ENCODE measurements around the gene GATAD2B.
A peak's percentile ranks its signal among the peaks of the same experiment; 100 is the strongest.
"Not testable (repeated sequence)": the region's sequence is repeated elsewhere in the genome, so short reads cannot be mapped to it uniquely, and the experiment has no call there.

The GATAD2B gene

DNA sequence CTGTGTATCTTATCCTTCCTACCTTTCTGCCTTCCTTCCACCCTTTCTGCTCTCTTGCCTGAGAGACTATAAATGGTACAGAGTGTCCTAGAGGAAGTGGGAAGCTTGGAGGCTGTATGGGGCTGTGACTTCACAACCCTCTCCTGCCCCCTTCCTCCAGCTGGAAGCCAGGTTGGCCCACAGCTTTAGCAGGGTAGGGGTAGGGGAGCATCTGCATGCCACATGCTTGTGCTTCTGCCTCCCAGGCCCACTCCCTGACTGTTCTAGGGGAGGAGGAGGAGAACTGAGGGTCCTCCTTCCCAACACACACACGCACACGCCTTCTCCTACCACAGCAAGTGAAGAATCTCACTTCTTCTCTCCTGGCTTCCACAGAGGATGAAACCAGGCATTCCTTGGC, 151.5 kb downstream of the GATAD2B start:
- Histone ChIP-seq H3K9ac (no peak overlapping the region), H3K27ac (peak overlapping the region; percentile 80), H3K36me3 (ENCODE audit: control insufficient read depth, insufficient read depth, low read length) (no peaks in the 10 kb centered on the region), H3K4me3 (ENCODE audit: low read depth, low read length) (no peak overlapping the region), H2AFZ (no peak overlapping the region), H3K4me1 (peaks cover 8% of the 10 kb centered on the region), H3K9me3 (ENCODE audit: control insufficient read depth, low read length) (no peaks in the 10 kb centered on the region), H3K79me2 (no peaks in the 10 kb centered on the region), H3K27me3 (ENCODE audit: control insufficient read depth, insufficient read depth, low read length) (no peaks in the 10 kb centered on the region), H3K4me2 (ENCODE audit: low read length) (no peak overlapping the region)
- TF ChIP-seq, protein P1, sequence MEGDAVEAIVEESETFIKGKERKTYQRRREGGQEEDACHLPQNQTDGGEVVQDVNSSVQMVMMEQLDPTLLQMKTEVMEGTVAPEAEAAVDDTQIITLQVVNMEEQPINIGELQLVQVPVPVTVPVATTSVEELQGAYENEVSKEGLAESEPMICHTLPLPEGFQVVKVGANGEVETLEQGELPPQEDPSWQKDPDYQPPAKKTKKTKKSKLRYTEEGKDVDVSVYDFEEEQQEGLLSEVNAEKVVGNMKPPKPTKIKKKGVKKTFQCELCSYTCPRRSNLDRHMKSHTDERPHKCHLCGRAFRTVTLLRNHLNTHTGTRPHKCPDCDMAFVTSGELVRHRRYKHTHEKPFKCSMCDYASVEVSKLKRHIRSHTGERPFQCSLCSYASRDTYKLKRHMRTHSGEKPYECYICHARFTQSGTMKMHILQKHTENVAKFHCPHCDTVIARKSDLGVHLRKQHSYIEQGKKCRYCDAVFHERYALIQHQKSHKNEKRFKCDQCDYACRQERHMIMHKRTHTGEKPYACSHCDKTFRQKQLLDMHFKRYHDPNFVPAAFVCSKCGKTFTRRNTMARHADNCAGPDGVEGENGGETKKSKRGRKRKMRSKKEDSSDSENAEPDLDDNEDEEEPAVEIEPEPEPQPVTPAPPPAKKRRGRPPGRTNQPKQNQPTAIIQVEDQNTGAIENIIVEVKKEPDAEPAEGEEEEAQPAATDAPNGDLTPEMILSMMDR (IDR thresholded peaks at IDR 0.05) = no peak

DNA sequence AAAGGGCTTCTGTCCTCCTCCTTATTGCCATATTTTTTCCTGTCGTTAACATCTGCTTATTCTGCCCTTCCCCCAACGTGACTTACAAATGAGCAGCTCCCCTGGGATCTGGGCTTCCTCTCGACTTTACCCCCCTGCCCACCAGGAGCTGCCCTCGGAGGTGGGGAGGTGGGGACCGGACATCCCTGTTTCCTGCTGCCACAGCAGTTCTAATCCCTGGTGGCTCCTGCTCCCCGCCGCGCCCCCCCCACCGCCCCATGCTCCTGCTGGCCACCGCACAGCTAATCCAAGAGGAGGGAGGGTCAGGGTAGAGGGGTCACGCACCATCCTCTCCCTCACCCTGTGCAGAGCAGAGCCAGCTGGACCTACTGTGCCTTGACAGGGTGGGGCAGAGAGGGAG, 152.0 kb downstream of the GATAD2B start:
- Histone ChIP-seq H3K9me3 (ENCODE audit: control insufficient read depth, low read length) (no peaks in the 10 kb centered on the region), H3K27me3 (ENCODE audit: control insufficient read depth, insufficient read depth, low read length) (no peaks in the 10 kb centered on the region), H2AFZ (no peak overlapping the region), H3K4me3 (ENCODE audit: low read depth, low read length) (no peak overlapping the region), H3K9ac (no peak overlapping the region), H3K4me2 (ENCODE audit: low read length) (no peak overlapping the region), H3K27ac (peak overlapping the region; percentile 80), H3K79me2 (no peaks in the 10 kb centered on the region), H3K36me3 (ENCODE audit: control insufficient read depth, insufficient read depth, low read length) (no peaks in the 10 kb centered on the region), H3K4me1 (peaks cover 8% of the 10 kb centered on the region)
- TF ChIP-seq, protein P1 (IDR thresholded peaks at IDR 0.05) = no peak

DNA sequence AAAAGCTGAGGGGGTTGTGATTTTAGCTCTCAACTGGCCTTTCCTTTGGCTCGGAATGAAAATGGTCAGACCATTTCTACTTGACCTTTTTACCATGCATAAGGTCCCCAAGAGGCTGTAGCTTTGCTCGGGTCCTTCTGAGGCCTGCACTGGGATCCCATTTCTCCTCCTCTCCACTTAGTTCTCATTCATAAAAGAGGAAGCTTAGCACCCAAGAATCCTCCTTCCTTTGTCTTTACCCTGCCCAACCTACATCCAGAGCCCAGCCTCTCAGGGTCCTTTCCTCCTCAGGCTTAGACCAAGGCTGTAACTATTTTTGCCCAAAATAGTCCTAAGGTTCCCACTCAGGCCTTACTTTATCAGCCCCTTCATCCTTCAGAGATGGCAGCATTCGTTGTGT, 153.6 kb downstream of the GATAD2B start:
- H3K9me3 ChIP-seq (ENCODE audit: control insufficient read depth, low read length) = no peaks in the 10 kb centered on the region
- no peak overlapping the region for H3K4me3 ChIP-seq (ENCODE audit: low read depth, low read length)
- H3K9ac ChIP-seq = no peak overlapping the region
- H3K27ac ChIP-seq = peak overlapping the region; percentile 11
- H2AFZ ChIP-seq = no peak overlapping the region
- peaks cover 8% of the 10 kb centered on the region for H3K4me1 ChIP-seq
- TF ChIP-seq, protein P1 (IDR thresholded peaks at IDR 0.05) = no peak
- H3K36me3 ChIP-seq (ENCODE audit: control insufficient read depth, insufficient read depth, low read length) = no peaks in the 10 kb centered on the region
- no peaks in the 10 kb centered on the region for H3K79me2 ChIP-seq
- H3K4me2 ChIP-seq (ENCODE audit: low read length) = no peak overlapping the region
- no peaks in the 10 kb centered on the region for H3K27me3 ChIP-seq (ENCODE audit: control insufficient read depth, insufficient read depth, low read length)

DNA sequence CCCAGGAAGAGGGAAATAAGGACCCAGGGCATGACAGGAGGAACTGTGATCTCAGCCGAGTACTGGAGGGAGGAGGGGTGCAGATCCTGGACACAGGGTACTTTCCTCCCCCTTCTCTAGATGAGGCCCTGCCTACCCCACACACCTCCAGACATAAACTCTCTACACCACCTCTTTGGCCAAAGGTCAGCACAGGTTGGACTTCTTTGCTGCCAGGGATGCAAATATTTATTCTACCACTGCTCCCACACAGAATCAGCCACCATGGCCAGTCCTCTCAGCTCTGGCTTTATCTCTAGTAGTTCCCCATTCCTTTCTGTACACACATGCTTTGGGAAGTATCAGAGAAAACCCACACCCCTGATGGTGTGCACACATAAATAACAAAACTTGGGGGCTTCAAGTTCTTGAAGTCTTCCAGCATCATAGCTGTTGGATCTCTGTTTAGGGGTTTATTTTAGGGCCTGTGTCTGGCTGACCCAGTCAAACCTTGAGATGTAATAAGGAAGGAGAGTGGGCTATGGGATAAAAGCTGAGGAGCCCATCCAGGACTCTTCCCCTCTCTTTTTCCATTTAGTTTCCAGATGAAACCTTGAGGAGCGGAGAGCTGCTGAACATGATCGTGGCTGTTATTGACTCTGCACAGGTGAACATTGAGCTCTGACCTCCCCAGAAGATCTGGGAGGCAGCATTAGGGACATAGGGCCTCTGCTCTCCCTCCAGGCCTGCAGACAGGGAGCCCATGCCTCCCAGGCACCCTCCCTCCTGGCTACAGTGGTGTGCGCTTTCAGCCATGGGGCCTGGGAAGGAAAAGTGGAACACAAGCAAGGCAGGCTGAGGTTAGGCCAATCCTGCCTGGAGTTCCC, 154.2 kb downstream of the GATAD2B start:
- no peak overlapping the region for H3K4me3 ChIP-seq (ENCODE audit: low read depth, low read length)
- H3K79me2 ChIP-seq = no peaks in the 10 kb centered on the region
- peaks cover 8% of the 10 kb centered on the region for H3K4me1 ChIP-seq
- TF ChIP-seq, protein P1 (IDR thresholded peaks at IDR 0.05) = no peak
- no peak overlapping the region for H3K4me2 ChIP-seq (ENCODE audit: low read length)
- no peak overlapping the region for H3K27ac ChIP-seq
- H3K9me3 ChIP-seq (ENCODE audit: control insufficient read depth, low read length) = no peaks in the 10 kb centered on the region
- no peaks in the 10 kb centered on the region for H3K27me3 ChIP-seq (ENCODE audit: control insufficient read depth, insufficient read depth, low read length)
- H3K36me3 ChIP-seq (ENCODE audit: control insufficient read depth, insufficient read depth, low read length) = no peaks in the 10 kb centered on the region
- H2AFZ ChIP-seq = no peak overlapping the region
- H3K9ac ChIP-seq = no peak overlapping the region

DNA sequence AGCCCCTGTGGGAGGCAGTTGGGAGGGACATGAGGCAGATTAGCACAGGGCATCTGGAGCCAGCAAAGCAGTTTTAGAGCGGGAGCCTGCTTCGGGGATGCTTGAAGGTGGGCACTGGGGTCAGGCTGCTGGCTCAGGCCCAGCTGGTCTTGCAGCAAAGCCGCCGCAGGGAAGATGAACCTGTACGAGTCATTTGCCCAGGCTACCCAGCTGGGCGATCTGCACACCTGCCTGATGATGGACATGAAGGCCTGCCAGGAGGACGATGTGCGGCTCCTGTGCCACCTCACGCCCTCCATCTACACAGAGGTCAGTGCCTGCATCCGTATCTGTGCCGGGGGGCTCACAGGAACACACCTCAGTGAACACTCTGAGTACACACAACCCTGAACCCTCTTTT, 155.3 kb downstream of the GATAD2B start:
- Histone ChIP-seq H3K9me3 (ENCODE audit: control insufficient read depth, low read length) (no peaks in the 10 kb centered on the region), H3K4me2 (ENCODE audit: low read length) (no peak overlapping the region), H3K9ac (no peak overlapping the region), H3K27me3 (ENCODE audit: control insufficient read depth, insufficient read depth, low read length) (no peaks in the 10 kb centered on the region), H3K79me2 (no peaks in the 10 kb centered on the region), H3K4me3 (ENCODE audit: low read depth, low read length) (no peak overlapping the region), H3K27ac (no peak overlapping the region), H3K36me3 (ENCODE audit: control insufficient read depth, insufficient read depth, low read length) (no peaks in the 10 kb centered on the region), H3K4me1 (peaks cover 7% of the 10 kb centered on the region), H2AFZ (no peak overlapping the region)
- TF ChIP-seq, protein P1 (IDR thresholded peaks at IDR 0.05) = no peak

DNA sequence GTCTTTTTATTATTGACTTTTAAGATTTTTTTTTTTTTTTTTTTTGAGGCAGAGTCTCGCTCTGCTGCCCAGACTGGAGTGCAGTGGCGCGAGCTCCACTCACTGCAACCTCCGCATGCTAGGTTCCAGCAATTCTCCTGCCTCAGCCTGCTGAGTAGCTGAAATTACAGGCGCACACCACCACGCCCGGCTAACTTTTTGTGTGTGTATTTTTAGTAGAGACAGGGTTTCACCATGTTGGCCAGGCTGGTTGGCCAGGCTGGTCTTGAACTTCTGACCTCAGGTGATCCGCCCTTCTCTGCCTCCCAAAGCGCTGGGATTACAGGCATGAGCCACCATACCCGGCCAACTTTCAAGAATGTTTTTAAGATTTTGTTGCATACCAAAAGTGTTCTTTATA, 156.1 kb downstream of the GATAD2B start:
- not testable (repeated sequence) for H3K9ac ChIP-seq; H3K79me2 ChIP-seq; H3K4me1 ChIP-seq; H3K9me3 ChIP-seq (ENCODE audit: control insufficient read depth, low read length); H2AFZ ChIP-seq; H3K36me3 ChIP-seq (ENCODE audit: control insufficient read depth, insufficient read depth, low read length); H3K27ac ChIP-seq; H3K4me3 ChIP-seq (ENCODE audit: low read depth, low read length); H3K4me2 ChIP-seq (ENCODE audit: low read length); H3K27me3 ChIP-seq (ENCODE audit: control insufficient read depth, insufficient read depth, low read length)
